Measurements from ENCODE around the gene NXPH1. TPM values are rescaled to one million over a fixed set of nuclear protein-coding genes. Genes with fewer than 3 reads are reported as not detected.

Gene NXPH1
- total RNA-seq, 1 donor from 2014 or later: 0.29 TPM

DNA sequence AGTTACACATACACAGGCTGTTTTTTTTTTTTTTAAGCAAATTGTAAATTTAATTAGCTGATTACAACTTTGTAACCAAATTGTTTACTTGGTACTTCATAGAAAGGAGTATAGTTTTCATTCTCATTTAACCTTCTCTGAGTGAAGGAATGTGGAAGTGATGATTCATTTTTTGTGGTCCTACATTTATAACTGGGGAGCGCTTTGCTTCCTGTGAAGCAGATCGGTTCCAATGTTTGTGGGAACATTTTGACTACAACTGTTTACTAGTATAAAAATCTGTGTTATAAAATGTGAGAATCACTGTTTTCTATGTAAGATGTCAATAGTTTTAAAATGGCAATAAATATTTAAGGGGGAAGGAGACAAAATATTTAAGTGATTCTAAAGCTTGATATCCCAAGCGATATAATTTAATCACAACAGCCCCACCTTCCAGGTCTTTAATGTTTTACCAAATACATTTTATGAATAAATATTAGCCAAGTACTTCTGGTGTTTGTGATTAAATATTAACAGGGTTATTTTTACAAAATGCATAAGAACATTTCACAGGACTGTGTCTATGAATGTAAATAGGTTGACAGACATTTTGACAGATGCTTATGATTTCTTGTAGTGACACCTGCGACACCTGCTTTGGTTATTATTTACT is 57.1 kb downstream of the NXPH1 start:
- peaks cover 4% of the 10 kb centered on the region for H3K27me3 Mint-ChIP-seq
- peaks cover 3% of the 10 kb centered on the region for H3K9me3 Mint-ChIP-seq
- no peak for TF ChIP-seq CTCF (conservative IDR thresholded peaks at IDR 0.05)
- no peak for DNase-seq (ENCODE audit: extremely low spot score, unreplicated experiment)
- H3K4me3 Mint-ChIP-seq: no peak overlapping the region
- no peaks in the 10 kb centered on the region for H3K36me3 Mint-ChIP-seq
- no peaks in the 10 kb centered on the region for H3K4me1 Mint-ChIP-seq (ENCODE audit: unreplicated experiment)
- no peak overlapping the region for H3K27ac Mint-ChIP-seq

- Mint-ChIP-seq H3K27me3 (peaks cover 4% of the 10 kb centered on the region), H3K9me3 (peaks cover 3% of the 10 kb centered on the region), H3K4me3 (no peak overlapping the region), H3K4me1 (ENCODE audit: unreplicated experiment) (no peaks in the 10 kb centered on the region), H3K36me3 (no peaks in the 10 kb centered on the region), H3K27ac (no peak overlapping the region)
- no peak for TF ChIP-seq CTCF (conservative IDR thresholded peaks at IDR 0.05)
- DNase-seq (ENCODE audit: extremely low spot score, unreplicated experiment): no peak
Observed at GRCh38 chr7:8491106-8491505, 57.7 kb downstream of the NXPH1 start.

DNA sequence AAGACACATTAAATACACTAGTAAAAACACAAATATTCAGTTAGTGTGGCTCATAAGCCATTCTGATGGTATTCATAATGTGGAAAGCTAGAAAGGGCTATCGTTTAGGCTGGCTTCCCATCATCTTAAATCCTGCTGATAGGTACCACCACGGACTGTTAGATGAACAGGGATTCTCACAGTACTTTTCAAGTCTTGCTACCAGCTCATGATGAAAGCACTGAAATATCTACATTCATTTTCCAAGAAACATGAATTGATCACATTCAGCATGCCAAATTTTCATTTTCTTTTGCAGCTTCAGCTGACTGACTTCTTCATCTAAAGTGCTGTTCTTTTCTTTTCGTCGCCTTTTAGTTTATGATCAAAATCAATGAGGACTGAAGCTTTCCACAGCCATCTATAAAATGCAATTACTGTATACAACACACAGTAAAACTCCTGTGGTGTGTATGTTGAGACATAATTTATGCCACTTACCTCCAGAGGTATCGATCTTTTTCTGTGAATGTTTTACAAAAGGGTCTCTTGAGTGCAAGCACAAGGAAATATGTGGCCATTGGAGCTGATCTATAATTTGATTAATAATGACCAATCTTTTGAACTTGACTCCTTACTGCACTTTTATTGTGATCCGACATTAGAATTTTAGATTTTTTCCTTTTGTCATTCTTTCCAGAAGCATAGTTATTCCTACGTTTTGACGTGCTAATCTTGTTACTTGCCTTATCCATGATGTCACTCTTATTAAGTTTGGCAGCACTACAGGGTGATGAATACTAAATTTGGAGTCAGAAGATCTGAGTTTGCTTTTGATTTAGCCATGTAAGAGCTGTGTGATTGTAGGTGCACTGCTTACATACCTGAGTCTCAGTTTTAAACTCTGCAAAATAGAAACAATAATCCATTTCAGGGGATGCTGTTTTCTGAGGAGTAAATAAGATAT is 58.4 kb downstream of the NXPH1 start:
- H3K27me3 Mint-ChIP-seq: no peaks in the 10 kb centered on the region
- no peaks in the 10 kb centered on the region for H3K4me1 Mint-ChIP-seq (ENCODE audit: unreplicated experiment)
- TF ChIP-seq CTCF (conservative IDR thresholded peaks at IDR 0.05): no peak
- no peak for DNase-seq (ENCODE audit: extremely low spot score, unreplicated experiment)
- H3K27ac Mint-ChIP-seq: no peak overlapping the region
- H3K9me3 Mint-ChIP-seq: peaks cover 3% of the 10 kb centered on the region
- no peak overlapping the region for H3K4me3 Mint-ChIP-seq
- no peaks in the 10 kb centered on the region for H3K36me3 Mint-ChIP-seq

GRCh38 chr7:8499128-8499527 is 65.7 kb downstream of the NXPH1 start:
- Mint-ChIP-seq H3K9me3 (no peaks in the 10 kb centered on the region), H3K27ac (no peak overlapping the region), H3K36me3 (no peaks in the 10 kb centered on the region), H3K27me3 (no peaks in the 10 kb centered on the region), H3K4me3 (no peak overlapping the region), H3K4me1 (ENCODE audit: unreplicated experiment) (no peaks in the 10 kb centered on the region)
- no peak for DNase-seq (ENCODE audit: extremely low spot score, unreplicated experiment)
- TF ChIP-seq CTCF (conservative IDR thresholded peaks at IDR 0.05): no peak

DNA sequence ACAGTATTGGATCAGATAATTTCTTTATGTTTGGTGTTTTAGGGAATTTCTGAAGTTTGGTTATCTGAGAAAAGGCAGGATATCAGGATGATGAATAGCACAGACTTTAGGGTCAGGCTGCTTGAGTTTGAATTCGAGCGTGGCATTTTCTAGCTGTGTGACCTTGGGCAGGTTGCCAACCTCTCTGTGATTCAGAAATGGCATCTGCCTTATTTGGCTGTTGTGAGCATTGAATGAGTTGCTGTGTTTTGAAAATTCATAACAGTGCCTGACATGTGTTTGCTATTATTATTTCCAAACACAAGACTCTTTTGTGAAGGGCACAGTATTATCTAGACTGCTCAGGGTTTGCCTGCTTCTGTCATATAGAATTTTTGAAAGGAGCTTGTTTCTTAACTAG is 66.9 kb downstream of the NXPH1 start:
- H3K27ac Mint-ChIP-seq: no peak overlapping the region
- H3K36me3 Mint-ChIP-seq: no peaks in the 10 kb centered on the region
- DNase-seq (ENCODE audit: extremely low spot score, unreplicated experiment): no peak
- no peak for TF ChIP-seq CTCF (conservative IDR thresholded peaks at IDR 0.05)
- H3K27me3 Mint-ChIP-seq: no peaks in the 10 kb centered on the region
- H3K4me3 Mint-ChIP-seq: no peak overlapping the region
- no peaks in the 10 kb centered on the region for H3K4me1 Mint-ChIP-seq (ENCODE audit: unreplicated experiment)
- H3K9me3 Mint-ChIP-seq: no peaks in the 10 kb centered on the region
